ENCODE data around the gene EHD1. TPM values are rescaled to one million over a fixed set of nuclear protein-coding genes. Genes with fewer than 3 reads are reported as not detected.

EHD1 gene
- total RNA-seq, 1 donor from 2014 or later, result 57.2 TPM

DNA sequence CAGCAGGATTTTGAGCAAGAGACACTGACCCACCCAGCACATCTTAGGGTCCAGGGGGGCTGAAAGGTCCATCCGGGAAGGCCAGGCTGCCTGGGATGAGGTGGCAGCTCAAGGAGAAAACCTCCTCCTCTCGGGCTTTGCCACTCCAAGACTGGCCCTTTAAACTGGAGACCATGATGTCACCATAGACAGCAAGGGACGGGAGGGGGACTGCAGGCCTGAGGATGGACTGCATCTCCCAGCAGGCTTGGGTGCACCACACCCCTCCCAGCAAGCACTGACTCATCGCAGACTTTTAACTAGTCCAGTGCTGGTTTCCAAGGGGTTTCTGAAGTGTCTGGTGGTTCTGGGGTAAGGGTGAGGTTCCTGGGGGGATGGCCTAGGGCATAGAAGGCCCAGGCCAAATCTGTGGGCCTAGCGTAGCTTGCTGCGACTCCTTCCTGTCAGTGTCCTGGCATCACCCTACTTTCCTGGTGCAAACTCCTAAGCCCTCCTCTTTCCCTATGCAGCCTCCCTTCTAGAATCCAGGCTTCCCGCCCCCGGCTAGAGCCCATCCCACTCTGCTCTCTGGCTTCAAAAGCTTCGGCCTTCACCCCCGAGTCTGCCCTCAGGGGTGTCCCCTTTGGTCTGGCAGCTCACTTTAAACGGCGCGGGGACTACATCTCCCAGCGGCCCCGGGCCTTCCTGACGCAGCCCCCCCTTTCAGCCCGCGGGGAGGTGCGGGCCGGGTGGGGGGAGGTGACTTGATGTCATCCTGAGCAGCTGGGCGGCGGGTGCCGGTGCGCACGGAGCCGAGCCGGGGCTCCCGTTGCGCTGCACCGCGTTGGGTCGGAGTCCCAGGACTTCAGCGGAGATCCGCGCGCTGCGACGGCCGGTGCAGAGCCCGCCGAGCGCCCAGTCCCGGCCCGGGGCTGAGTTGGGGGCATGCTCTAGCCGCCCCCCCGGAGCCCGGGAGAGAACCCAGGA is 45.8 kb upstream of the EHD1 start, which contains the start of gene PPP2R5B:
Gene PPP2R5B (plus strand): TSS at position 746 of the 966 bp plus-strand sequence. CDS start 1,046 bp downstream, outside the sequence.
- Mint-ChIP-seq H3K4me1 (ENCODE audit: low read depth) (peaks cover 6% of the 10 kb centered on the region), H3K9me3 (ENCODE audit: low read depth) (no peaks in the 10 kb centered on the region), H3K36me3 (ENCODE audit: insufficient read depth) (peaks cover 2% of the 10 kb centered on the region), H3K4me3 (ENCODE audit: low read depth) (peak within 1 kb of the TSS; percentile 87), H3K27ac (peak within 1 kb of the TSS; percentile 98), H3K27me3 (peaks cover 3% of the 10 kb centered on the region)
- no peak for TF ChIP-seq CTCF (IDR thresholded peaks at IDR 0.05; ENCODE audit: unreplicated experiment)
- peak; percentile 68 for DNase-seq (ENCODE audit: low spot score, unreplicated experiment)

GRCh38 chr11:64923151-64923661 is 44.8 kb upstream of the EHD1 start:
- H3K27ac Mint-ChIP-seq, result no peak overlapping the region
- H3K4me3 Mint-ChIP-seq (ENCODE audit: low read depth), result peak overlapping the region; percentile 87
- H3K9me3 Mint-ChIP-seq (ENCODE audit: low read depth), result no peaks in the 10 kb centered on the region
- H3K4me1 Mint-ChIP-seq (ENCODE audit: low read depth), result peaks cover 6% of the 10 kb centered on the region
- H3K27me3 Mint-ChIP-seq, result peaks cover 3% of the 10 kb centered on the region
- DNase-seq (ENCODE audit: low spot score, unreplicated experiment), result no peak
- H3K36me3 Mint-ChIP-seq (ENCODE audit: insufficient read depth), result peaks cover 2% of the 10 kb centered on the region
- no peak for TF ChIP-seq CTCF (IDR thresholded peaks at IDR 0.05; ENCODE audit: unreplicated experiment)

GRCh38 chr11:64921384-64921783 is 43.0 kb upstream of the EHD1 start:
- Mint-ChIP-seq H3K4me3 (ENCODE audit: low read depth) (no peak overlapping the region), H3K36me3 (ENCODE audit: insufficient read depth) (no peaks in the 10 kb centered on the region), H3K9me3 (ENCODE audit: low read depth) (no peaks in the 10 kb centered on the region)

DNA sequence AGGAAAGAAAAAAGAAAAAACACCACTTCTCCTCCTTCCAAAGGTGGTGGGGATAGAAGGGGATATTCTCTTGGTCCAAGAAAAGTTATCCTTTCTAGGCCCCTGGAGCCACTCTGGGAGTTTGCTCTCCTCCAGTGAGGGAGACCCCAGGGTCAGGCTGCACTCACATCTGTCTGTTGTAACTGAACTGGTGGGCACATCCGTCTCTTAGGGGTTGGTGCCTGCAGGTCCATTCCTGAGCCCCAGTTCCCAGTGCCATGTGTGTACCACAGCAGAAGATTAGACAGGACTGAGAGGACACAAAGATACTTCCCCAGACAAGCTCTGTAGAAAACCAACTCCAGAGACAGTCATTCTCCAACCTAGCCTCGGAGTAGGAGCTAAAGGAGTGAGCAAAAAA is 41.7 kb upstream of the EHD1 start:
- no peak for DNase-seq (ENCODE audit: low spot score, unreplicated experiment)
- no peak for TF ChIP-seq CTCF (IDR thresholded peaks at IDR 0.05; ENCODE audit: unreplicated experiment)
- peaks cover 24% of the 10 kb centered on the region for H3K4me1 Mint-ChIP-seq (ENCODE audit: low read depth)
- H3K4me3 Mint-ChIP-seq (ENCODE audit: low read depth), result no peak overlapping the region
- H3K27me3 Mint-ChIP-seq, result peaks cover 2% of the 10 kb centered on the region
- H3K9me3 Mint-ChIP-seq (ENCODE audit: low read depth), result no peaks in the 10 kb centered on the region
- no peak overlapping the region for H3K27ac Mint-ChIP-seq
- no peaks in the 10 kb centered on the region for H3K36me3 Mint-ChIP-seq (ENCODE audit: insufficient read depth)

More at GRCh38 chr11:64921384-64921783, 43.0 kb upstream of the EHD1 start:
- H3K27ac Mint-ChIP-seq, result no peak overlapping the region
- DNase-seq (ENCODE audit: low spot score, unreplicated experiment), result no peak
- peaks cover 3% of the 10 kb centered on the region for H3K27me3 Mint-ChIP-seq
- peaks cover 18% of the 10 kb centered on the region for H3K4me1 Mint-ChIP-seq (ENCODE audit: low read depth)
- no peak for TF ChIP-seq CTCF (IDR thresholded peaks at IDR 0.05; ENCODE audit: unreplicated experiment)

DNA sequence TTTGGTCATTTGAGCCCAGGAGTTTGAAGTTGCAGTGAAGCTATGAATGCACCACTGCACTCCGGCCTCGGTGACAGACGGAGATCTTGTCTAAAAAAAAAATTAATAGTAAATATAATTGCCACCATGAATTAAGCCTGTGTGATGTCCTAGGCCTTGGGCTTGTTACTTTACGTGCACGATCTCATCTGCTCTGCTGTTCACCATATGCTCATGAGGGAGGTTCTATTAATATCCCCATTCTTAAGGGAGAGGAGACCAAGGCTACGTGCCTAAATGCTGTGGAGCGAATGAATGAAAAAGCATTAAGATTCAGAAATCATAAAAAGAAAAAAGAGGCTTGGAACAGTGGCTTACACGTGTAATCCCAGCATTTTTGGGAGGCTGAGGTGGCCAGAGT is 41.2 kb upstream of the EHD1 start:
- no peak for DNase-seq (ENCODE audit: low spot score, unreplicated experiment)
- no peak overlapping the region for H3K4me3 Mint-ChIP-seq (ENCODE audit: low read depth)
- H3K4me1 Mint-ChIP-seq (ENCODE audit: low read depth), result peaks cover 21% of the 10 kb centered on the region
- no peaks in the 10 kb centered on the region for H3K36me3 Mint-ChIP-seq (ENCODE audit: insufficient read depth)
- no peaks in the 10 kb centered on the region for H3K9me3 Mint-ChIP-seq (ENCODE audit: low read depth)
- no peaks in the 10 kb centered on the region for H3K27me3 Mint-ChIP-seq
- no peak overlapping the region for H3K27ac Mint-ChIP-seq
- TF ChIP-seq CTCF (IDR thresholded peaks at IDR 0.05; ENCODE audit: unreplicated experiment), result no peak
